Endothelial cell of umbilical vein (primary cell): ENCODE measurements around the gene SESN3. TPM values are rescaled to one million over a fixed set of nuclear protein-coding genes. Genes with fewer than 3 reads are reported as not detected.

Experiments
- BruUV-seq: library from RNA; stranded (reverse); fragments of 400-500 nt; replicated peaks from 2 replicates; lab custom pipeline; 2021; lab: Mats Ljungman, UMichigan
- CTCF ChIA-PET: fragments of 300-600, 350-600 bp; sonication (Branson Sonifier 250); formaldehyde crosslinking; loops from one replicate; lab custom pipeline; 2021; ENCODE audit warnings: antibody characterized with exemption, inconsistent platforms; lab: Charles Lee
- POLR2A ChIA-PET: fragments of 300-600, 350-600 bp; sonication (Branson Sonifier 250); formaldehyde crosslinking; loops from one replicate; lab custom pipeline; 2021; ENCODE audit warnings: antibody characterized with exemption, inconsistent platforms; lab: Charles Lee
- DNase-seq: peaks from one replicate; pipeline ENCODE4 v3.0.0-alpha.2; 2011; ENCODE audit warnings: low read depth, low spot score
- FAIRE-seq: peaks from 2 replicates; lab custom pipeline; 2011; peaks lifted over from hg19 to GRCh38; lab: Jason Lieb, UNC
- H2AFZ ChIP-seq: 2 replicates; pipeline ENCODE4 v1.6.0; 2012; ENCODE audit warnings: low read depth, low read length, control low read depth, inconsistent platforms
- H3K27ac ChIP-seq: 2 replicates; pipeline ENCODE4 v1.5.1; 2011; ENCODE audit warnings: low read depth, mild to moderate bottlenecking, control low read depth, low read length, moderate library complexity; ENCODE audit not compliant: insufficient read depth
- H3K27me3 ChIP-seq, 2 experiments: 2 replicates each; pipeline versions ENCODE4 v1.6.0 to v1.6.1; 2011; ENCODE audit warnings: low read length in 2 of 2, mixed read lengths in 1 of 2; ENCODE audit not compliant: control insufficient read depth in 2 of 2, insufficient read depth in 2 of 2
- H3K36me3 ChIP-seq, 2 experiments: 2 replicates in 1 of 2; 3 replicates in 1 of 2; pipeline ENCODE4 v1.5.1; 2011; ENCODE audit warnings: low read length in 2 of 2, mild to moderate bottlenecking in 1 of 2, moderate library complexity in 1 of 2; ENCODE audit not compliant: control insufficient read depth in 2 of 2, insufficient read depth in 2 of 2; ENCODE audit errors: extremely low read depth in 1 of 2
- H3K4me1 ChIP-seq: 3 replicates; pipeline ENCODE4 v1.5.1; 2011; ENCODE audit warnings: mild to moderate bottlenecking, low read length; ENCODE audit not compliant: control insufficient read depth, insufficient read depth; ENCODE audit errors: extremely low read depth
- H3K4me2 ChIP-seq: 2 replicates; pipeline ENCODE4 v1.6.1; 2011; ENCODE audit warnings: low read length, control low read depth, mixed read lengths; ENCODE audit not compliant: insufficient read depth
- H3K4me3 ChIP-seq, 3 experiments: fragments of 200-600 bp in 1 of 3; sonication (generic), shearing (Covaris generic) in 1 of 3; replicated peaks in 1 of 3; 2 replicates each; pipeline ENCODE4 v1.5.1; 2011 to 2016; ENCODE audit warnings: control low read depth in 3 of 3, low read length in 3 of 3, mild to moderate bottlenecking in 2 of 3, inconsistent platforms in 1 of 3, low read depth in 1 of 3, moderate library complexity in 1 of 3; ENCODE audit not compliant: insufficient read depth in 1 of 3
- H3K79me2 ChIP-seq: 2 replicates; pipeline ENCODE4 v1.6.0; 2012; ENCODE audit warnings: low read length, inconsistent platforms; ENCODE audit not compliant: control insufficient read depth, insufficient read depth
- H3K9ac ChIP-seq: replicated peaks from 2 replicates; pipeline ENCODE3; 2011; ENCODE audit warnings: low read length, control low read depth; ENCODE audit not compliant: insufficient read depth; ENCODE audit errors: extremely low read depth
- H3K9me1 ChIP-seq: replicated peaks from 3 replicates; pipeline ENCODE4 v1.6.0; 2011; ENCODE audit warnings: mild to moderate bottlenecking, low read length; ENCODE audit not compliant: control insufficient read depth, insufficient read depth; ENCODE audit errors: extremely low read depth
- H3K9me3 ChIP-seq: replicated peaks from 2 replicates; pipeline ENCODE4 v1.5.1; 2012; ENCODE audit warnings: low read length, inconsistent platforms; ENCODE audit not compliant: control insufficient read depth, insufficient read depth
- H4K20me1 ChIP-seq: replicated peaks from 2 replicates; pipeline ENCODE3; 2011; ENCODE audit warnings: mild to moderate bottlenecking, low read length; ENCODE audit not compliant: control insufficient read depth, insufficient read depth; ENCODE audit errors: extremely low read depth
- EZH2 ChIP-seq: IDR thresholded peaks from 2 replicates; pipeline ENCODE4 v1.6.1; 2012; ENCODE audit warnings: borderline replicate concordance, low read depth, mild to moderate bottlenecking, moderate library complexity, low read length, inconsistent platforms; ENCODE audit not compliant: severe bottlenecking
- FOS ChIP-seq: IDR thresholded peaks from 2 replicates; pipeline ENCODE4 v1.6.1; 2011; ENCODE audit warnings: mild to moderate bottlenecking, low read length, moderate library complexity, borderline replicate concordance; ENCODE audit not compliant: insufficient read depth
- GATA2 ChIP-seq: IDR thresholded peaks from 2 replicates; pipeline ENCODE4 v1.7.0; 2011; ENCODE audit warnings: low read depth, mild to moderate bottlenecking, moderate library complexity, mixed read lengths, low read length; ENCODE audit not compliant: insufficient read length, insufficient read depth
- JUN ChIP-seq: IDR thresholded peaks from 2 replicates; pipeline ENCODE4 v1.6.1; 2011; ENCODE audit warnings: borderline replicate concordance, low read depth; ENCODE audit not compliant: insufficient read length, insufficient read depth
- MYC ChIP-seq: IDR thresholded peaks from one replicate; pipeline ENCODE4 v1.6.1; 2011; ENCODE audit warnings: mild to moderate bottlenecking, low read depth, low read length
- POLR2A ChIP-seq: IDR thresholded peaks from 2 replicates; pipeline ENCODE4 v1.6.1; 2012; ENCODE audit warnings: low read depth, mild to moderate bottlenecking, control low read depth, low read length
- POLR2AphosphoS5 ChIP-seq: IDR thresholded peaks from 2 replicates; pipeline ENCODE4 v1.6.1; 2012; ENCODE audit warnings: low read depth, mild to moderate bottlenecking, control low read depth, low read length, moderate library complexity; ENCODE audit not compliant: insufficient read depth
- dilution Hi-C: fragments of 300-500 bp; cut with MboI; formaldehyde crosslinking; loops from one replicate; pipeline ENCODE4 v1.15.0; 2019; ENCODE audit warnings: low sequenced_read_pairs; ENCODE audit not compliant: extremely low pct_ligation_motif_present
- intact Hi-C: fragments of 100-400 bp; cut with micrococcal nuclease; formaldehyde crosslinking; loops from one replicate; pipeline ENCODE4 v1.10.0; 2022
- polyA plus RNA-seq, 4 experiments: library from polyadenylated mRNA; depleted of rRNA in 3 of 4; stranded (reverse) in 3 of 4; unstranded in 1 of 4; fragments of >200 nt; gene quantifications; 2 replicates each; pipeline versions ENCODE4 v1.2.1 to v1.2.3, GENCODE V29; 2011 to 2012; ENCODE audit warnings: missing spikeins in 1 of 4
- total RNA-seq: library from RNA; stranded (reverse); gene quantifications from 2 replicates; pipeline ENCODE4 v1.2.3, GENCODE V29; 2021
- TF ChIP-seq, protein P1 (sequence below), 2 donors: IDR thresholded peaks; 1 replicate in 1 of 2; 2 replicates in 1 of 2; pipeline ENCODE4 v1.5.1; 2011; ENCODE audit warnings: low read length in 2 of 2, mild to moderate bottlenecking in 2 of 2, moderate library complexity in 2 of 2, control low read depth in 1 of 2, inconsistent platforms in 1 of 2, low read depth in 1 of 2; ENCODE audit not compliant: insufficient read depth in 1 of 2; ENCODE audit errors: extremely low read depth in 1 of 2
- TF ChIP-seq, protein P2 (sequence below): IDR thresholded peaks from 2 replicates; pipeline ENCODE4 v1.6.1; 2011; ENCODE audit not compliant: insufficient read depth, insufficient read length

SESN3 gene
- total and polyA plus RNA-seq, 2 donors (not counting 3 experiments of a cell fraction or from before 2014, with no cell fraction given) = 1.6 to 6.9 TPM

DNA sequence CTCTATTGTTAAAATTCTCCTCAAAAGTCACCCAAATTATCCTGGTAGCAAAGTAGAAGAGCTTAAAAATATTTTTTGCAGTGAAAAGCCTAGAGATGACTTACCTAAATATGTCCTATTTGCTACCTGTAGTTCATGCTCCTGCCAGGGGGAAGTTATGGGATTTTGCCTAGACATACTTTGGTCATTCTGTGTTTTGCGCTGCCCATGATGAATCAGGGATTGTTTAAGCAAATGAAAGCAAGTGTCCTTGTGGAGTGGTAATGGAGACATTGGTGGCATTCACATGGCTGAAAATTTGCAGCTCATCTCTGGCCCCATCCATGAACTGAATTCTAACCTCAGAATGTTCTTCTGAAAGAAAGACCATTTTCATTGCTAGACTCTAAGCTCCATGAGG, 14.6 kb upstream of the SESN3 start:
- TF ChIP-seq EZH2 (no peak), POLR2AphosphoS5 (no peak), JUN (no peak), FOS (no peak), MYC (no peak), POLR2A (no peak), GATA2 (no peak)
- TF ChIP-seq, protein P1, sequence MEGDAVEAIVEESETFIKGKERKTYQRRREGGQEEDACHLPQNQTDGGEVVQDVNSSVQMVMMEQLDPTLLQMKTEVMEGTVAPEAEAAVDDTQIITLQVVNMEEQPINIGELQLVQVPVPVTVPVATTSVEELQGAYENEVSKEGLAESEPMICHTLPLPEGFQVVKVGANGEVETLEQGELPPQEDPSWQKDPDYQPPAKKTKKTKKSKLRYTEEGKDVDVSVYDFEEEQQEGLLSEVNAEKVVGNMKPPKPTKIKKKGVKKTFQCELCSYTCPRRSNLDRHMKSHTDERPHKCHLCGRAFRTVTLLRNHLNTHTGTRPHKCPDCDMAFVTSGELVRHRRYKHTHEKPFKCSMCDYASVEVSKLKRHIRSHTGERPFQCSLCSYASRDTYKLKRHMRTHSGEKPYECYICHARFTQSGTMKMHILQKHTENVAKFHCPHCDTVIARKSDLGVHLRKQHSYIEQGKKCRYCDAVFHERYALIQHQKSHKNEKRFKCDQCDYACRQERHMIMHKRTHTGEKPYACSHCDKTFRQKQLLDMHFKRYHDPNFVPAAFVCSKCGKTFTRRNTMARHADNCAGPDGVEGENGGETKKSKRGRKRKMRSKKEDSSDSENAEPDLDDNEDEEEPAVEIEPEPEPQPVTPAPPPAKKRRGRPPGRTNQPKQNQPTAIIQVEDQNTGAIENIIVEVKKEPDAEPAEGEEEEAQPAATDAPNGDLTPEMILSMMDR (IDR thresholded peaks at IDR 0.05; ENCODE audit: extremely low read depth in 1 of 2, insufficient read depth in 1 of 2, low read depth in 1 of 2, low read length in 2 of 2) = no peak
- TF ChIP-seq, protein P2, sequence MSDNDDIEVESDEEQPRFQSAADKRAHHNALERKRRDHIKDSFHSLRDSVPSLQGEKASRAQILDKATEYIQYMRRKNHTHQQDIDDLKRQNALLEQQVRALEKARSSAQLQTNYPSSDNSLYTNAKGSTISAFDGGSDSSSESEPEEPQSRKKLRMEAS = no peak
- intact Hi-C loops (no loop called here), dilution Hi-C loops (no loop called here)
- CTCF ChIA-PET = no interaction called here
- BruUV-seq = no TSS peak
- DNase-seq (no peak), FAIRE-seq (no peak)
- POLR2A ChIA-PET = no interaction called here
- H3K4me1 ChIP-seq = no peaks in the 10 kb centered on the region
- H3K4me2 ChIP-seq = no peak overlapping the region
- no peak overlapping the region for H2AFZ ChIP-seq
- H3K27ac ChIP-seq = no peak overlapping the region
- no peaks in the 10 kb centered on the region for H4K20me1 ChIP-seq
- no peak overlapping the region for H3K4me3 ChIP-seq
- H3K9ac ChIP-seq = no peak overlapping the region
- H3K79me2 ChIP-seq = no peaks in the 10 kb centered on the region
- no peaks in the 10 kb centered on the region for H3K9me1 ChIP-seq
- H3K27me3 ChIP-seq = peaks cover 4 to 10% of the 10 kb centered on the region in 2 experiments
- no peaks in the 10 kb centered on the region for H3K9me3 ChIP-seq
- no peaks in the 10 kb centered on the region for H3K36me3 ChIP-seq
